HG03457 (cell line): ENCODE data around the gene RASL11B.
"Not testable (repeated sequence)": the region's sequence is repeated elsewhere in the genome, so short reads cannot be mapped to it uniquely, and the experiment has no call there.

Source experiments
- ATAC-seq: cut with Tn5 transposase; IDR thresholded peaks from one replicate; pipeline ENCODE4 v1.9.1; 2021; ENCODE audit warnings: moderate number of reproducible peaks; ENCODE audit not compliant: unreplicated experiment

The RASL11B gene, protein sequence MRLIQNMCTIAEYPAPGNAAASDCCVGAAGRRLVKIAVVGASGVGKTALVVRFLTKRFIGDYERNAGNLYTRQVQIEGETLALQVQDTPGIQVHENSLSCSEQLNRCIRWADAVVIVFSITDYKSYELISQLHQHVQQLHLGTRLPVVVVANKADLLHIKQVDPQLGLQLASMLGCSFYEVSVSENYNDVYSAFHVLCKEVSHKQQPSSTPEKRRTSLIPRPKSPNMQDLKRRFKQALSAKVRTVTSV

DNA sequence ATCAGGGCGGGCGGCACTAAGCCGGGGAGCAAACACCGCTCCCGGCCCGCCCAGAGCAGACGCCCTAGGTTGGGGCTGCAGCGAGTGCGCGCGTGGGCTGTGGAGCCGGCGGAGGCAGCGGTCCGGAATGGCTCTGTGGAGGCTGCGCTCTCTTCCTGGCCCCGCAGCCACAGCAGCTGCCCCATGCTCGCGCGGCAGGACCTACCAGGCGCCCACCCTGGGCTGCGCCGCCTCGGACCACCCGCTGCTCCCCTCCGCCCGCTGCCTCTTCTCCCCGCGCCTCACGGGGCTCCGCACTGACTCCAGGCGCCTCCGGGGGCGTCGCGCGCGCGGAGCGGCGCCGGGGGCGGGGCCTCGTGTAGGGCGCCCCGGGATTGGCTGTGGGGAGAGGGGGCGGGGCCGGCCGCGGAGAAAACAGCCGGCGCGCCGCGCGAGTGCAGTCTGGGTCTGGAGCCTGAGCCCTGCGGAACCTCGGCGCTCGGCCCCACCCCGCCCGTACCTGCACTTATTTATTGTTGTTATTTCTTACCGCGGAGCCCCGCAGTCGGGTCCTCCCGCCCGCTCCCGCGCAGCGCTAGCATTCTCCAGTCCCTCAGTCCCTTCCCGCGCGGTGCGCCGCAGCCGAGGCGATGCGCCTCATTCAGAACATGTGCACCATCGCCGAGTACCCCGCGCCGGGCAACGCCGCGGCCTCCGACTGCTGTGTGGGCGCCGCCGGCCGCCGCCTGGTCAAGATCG is at the start of gene RASL11B:
Gene RASL11B, plus strand, starts transcription at position 439 of the 738 bp plus-strand sequence. Its CDS starts 191 bp downstream, at position 630.
- ATAC-seq = peak; percentile 100

DNA sequence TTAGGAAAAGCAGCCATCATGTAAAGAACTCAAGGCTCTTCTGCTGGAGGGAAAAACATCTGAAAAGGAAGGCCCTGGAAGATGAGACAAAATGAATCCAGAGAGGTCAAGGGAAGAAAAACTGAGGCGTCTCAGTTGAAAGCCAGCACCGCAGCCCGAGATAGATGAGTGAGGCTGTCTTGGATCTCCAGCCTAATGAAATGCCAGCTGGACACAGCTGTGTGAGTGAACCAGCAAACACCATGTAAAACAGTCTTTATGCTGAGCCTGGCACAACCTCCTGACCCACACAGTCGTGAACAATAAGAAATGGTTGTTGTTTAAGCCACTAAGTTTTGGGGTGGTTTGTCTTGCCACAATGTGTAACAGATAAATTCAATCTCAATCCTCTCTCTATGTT is 48.6 kb upstream of the RASL11B start:
- no peak for ATAC-seq

GRCh38 chr4:52822583-52822971 is 39.5 kb upstream of the RASL11B start:
- ATAC-seq = no peak

- no peak for ATAC-seq
Observed at GRCh38 chr4:52822972-52823701, 39.0 kb upstream of the RASL11B start.

DNA sequence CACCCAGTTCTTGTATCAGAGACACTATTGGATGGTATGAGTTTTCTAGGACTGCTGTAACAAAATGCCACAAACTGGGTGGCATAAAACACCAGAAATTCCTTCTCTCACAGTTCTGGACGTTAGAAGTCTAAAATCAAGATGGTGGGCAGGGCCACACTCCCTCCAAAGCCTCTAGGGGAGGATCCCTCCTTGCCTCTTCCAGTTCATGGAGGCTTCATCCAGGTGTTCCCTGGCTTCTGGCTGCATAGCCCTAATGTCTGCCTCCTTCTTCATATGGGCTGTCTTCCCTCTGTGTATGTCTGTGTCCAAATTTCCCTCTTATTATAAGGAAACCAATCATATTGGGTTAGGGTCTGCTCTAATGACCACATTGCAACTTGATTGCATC is 38.4 kb upstream of the RASL11B start:
- no peak for ATAC-seq

GRCh38 chr4:52824270-52824602 is 37.9 kb upstream of the RASL11B start:
- ATAC-seq = no peak

GRCh38 chr4:52824603-52825459 is 37.3 kb upstream of the RASL11B start:
- no peak for ATAC-seq

DNA sequence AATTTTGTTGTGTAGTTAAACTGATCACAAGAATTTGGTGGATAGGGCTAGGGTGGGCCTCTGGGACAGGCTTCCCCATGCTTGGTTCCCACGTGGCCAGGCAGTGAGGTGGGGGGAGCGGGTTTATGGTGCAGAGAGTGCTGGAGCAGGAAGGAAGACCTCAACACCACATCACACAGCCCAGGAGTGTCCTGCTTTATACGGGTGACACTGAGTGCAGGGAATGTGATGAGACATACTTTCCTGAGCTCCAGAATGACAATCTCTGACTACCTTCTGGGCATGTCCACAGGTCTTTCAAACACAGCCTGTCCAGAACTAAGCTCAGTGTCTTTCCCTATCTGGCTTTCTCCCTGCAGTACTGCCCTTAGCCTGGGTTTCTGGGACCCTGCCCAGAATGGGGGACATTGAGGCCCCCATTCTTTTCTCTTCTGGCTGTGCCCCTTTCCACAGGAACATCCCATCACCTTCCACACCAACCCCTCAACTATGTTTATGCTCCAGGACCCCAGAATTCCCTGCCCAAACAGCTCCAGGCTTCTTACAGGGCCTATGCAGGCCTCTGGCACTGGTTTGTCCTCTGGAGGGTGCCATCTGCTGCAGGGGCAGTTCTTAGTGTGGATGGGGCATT is 36.5 kb upstream of the RASL11B start:
- ATAC-seq = no peak

- no peak for ATAC-seq
Observed at GRCh38 chr4:52833941-52834525, 28.1 kb upstream of the RASL11B start.

DNA sequence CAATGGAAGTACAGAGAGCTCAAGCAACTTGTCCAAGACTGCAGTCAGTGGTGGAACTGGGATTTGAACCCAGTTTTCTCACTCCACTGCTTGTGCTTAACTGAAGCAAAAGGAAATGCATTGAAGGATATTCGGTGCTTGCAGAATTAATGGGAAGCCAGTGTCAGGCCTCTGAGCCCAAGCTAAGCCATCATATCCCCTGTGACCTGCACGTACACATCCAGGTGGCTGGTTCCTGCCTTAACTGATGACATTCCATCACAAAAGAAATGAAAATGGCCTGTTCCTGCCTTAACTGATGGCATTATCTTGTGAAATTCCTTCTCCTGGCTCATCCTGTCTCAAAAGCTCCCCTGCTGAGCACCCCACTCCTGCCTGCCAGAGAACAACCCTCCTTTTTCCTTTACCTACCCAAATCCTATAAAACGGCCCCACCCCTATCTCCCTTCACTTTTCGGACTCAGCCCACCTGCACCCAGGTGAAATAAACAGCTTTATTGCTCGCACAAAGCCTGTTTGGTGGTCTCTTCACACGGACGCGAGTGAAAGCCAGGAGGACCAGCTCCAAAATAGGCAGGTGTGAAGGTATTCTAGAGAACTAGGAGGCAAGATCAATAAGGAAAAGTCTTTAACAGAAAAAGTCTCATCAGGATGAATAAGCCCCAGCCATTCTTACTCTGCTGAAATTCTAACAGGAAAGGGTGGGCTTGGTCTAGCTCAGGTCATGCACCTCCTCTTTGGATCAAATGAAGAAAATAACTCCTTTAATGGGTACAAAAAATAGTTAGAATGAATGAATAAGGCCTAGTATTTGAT is 27.3 kb upstream of the RASL11B start:
- not testable (repeated sequence) for ATAC-seq

DNA sequence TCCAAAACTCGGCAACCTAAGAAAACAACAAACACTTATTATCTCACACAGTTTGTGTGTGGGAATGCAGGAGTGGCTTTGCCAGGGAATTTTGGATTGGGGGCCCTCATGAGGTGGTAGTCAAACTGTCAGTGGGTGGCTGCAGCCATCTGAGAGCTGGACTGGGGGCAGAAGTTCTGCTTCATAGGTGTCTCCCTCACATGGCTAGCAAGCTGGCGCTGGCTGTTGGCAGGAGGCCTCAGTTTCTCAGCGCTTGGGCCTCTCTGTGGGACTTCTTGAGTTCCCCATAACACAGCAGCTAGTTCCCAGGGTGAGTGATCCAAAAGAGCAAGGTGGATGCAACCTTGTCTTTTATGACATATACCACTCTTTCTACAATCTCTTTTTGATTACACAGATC is 26.0 kb upstream of the RASL11B start:
- no peak for ATAC-seq

- no peak for ATAC-seq
Observed at GRCh38 chr4:52836678-52837077, 25.4 kb upstream of the RASL11B start.

GRCh38 chr4:52837716-52838558 is 24.2 kb upstream of the RASL11B start:
- no peak for ATAC-seq

- ATAC-seq = no peak
Observed at GRCh38 chr4:52838729-52839586, 23.2 kb upstream of the RASL11B start.

- ATAC-seq = no peak
Observed at GRCh38 chr4:52840531-52841370, 21.4 kb upstream of the RASL11B start.

- no peak for ATAC-seq
Observed at GRCh38 chr4:52841682-52842456, 20.2 kb upstream of the RASL11B start.
